Neural cell (in vitro differentiated cells): ENCODE data around the gene SIPA1.

Source experiments
- EP300 ChIP-seq: fragments of 450-650 bp; conservative IDR thresholded peaks from 2 replicates; pipeline ENCODE4 v1.6.1; 2014; ENCODE audit warnings: antibody characterized with exemption, mild to moderate bottlenecking, moderate library complexity; ENCODE audit not compliant: poor library complexity, severe bottlenecking
- EZH2 ChIP-seq: fragments of 200-600, 300-800 bp; shearing (Covaris generic), sonication (generic); IDR thresholded peaks from 2 replicates; pipeline ENCODE4 v1.6.1; 2014; ENCODE audit warnings: antibody characterized with exemption, low read length, borderline replicate concordance, mild to moderate bottlenecking; ENCODE audit not compliant: insufficient read depth, poor library complexity, severe bottlenecking
- MXI1 ChIP-seq: fragments of 450-650 bp; conservative IDR thresholded peaks from 2 replicates; pipeline ENCODE4 v1.6.1; 2014; ENCODE audit warnings: antibody characterized with exemption, mild to moderate bottlenecking; ENCODE audit not compliant: poor library complexity, severe bottlenecking
- POLR2AphosphoS5 ChIP-seq: IDR thresholded peaks from 2 replicates; pipeline ENCODE4 v1.6.1; 2012
- RAD21 ChIP-seq: fragments of 450-650 bp; conservative IDR thresholded peaks from 2 replicates; pipeline ENCODE4 v1.6.1; 2014; ENCODE audit warnings: antibody characterized with exemption, mild to moderate bottlenecking, moderate library complexity
- SMC3 ChIP-seq: fragments of 450-650 bp; conservative IDR thresholded peaks from 2 replicates; pipeline ENCODE4 v1.6.1; 2014; ENCODE audit warnings: antibody characterized with exemption, mild to moderate bottlenecking, moderate library complexity; ENCODE audit not compliant: poor library complexity
- TAF1 ChIP-seq: IDR thresholded peaks from 2 replicates; pipeline ENCODE4 v1.6.1; 2012; ENCODE audit warnings: low read depth
- TF ChIP-seq, protein P1 (sequence below): fragments of 450-650 bp; IDR thresholded peaks from 2 replicates; pipeline ENCODE4 v1.5.1; 2014; ENCODE audit warnings: antibody characterized with exemption, mild to moderate bottlenecking, moderate library complexity; ENCODE audit not compliant: poor library complexity, severe bottlenecking
- TF ChIP-seq, protein P2 (sequence below): IDR thresholded peaks from 2 replicates; pipeline ENCODE4 v1.6.1; 2012; ENCODE audit warnings: borderline replicate concordance

DNA sequence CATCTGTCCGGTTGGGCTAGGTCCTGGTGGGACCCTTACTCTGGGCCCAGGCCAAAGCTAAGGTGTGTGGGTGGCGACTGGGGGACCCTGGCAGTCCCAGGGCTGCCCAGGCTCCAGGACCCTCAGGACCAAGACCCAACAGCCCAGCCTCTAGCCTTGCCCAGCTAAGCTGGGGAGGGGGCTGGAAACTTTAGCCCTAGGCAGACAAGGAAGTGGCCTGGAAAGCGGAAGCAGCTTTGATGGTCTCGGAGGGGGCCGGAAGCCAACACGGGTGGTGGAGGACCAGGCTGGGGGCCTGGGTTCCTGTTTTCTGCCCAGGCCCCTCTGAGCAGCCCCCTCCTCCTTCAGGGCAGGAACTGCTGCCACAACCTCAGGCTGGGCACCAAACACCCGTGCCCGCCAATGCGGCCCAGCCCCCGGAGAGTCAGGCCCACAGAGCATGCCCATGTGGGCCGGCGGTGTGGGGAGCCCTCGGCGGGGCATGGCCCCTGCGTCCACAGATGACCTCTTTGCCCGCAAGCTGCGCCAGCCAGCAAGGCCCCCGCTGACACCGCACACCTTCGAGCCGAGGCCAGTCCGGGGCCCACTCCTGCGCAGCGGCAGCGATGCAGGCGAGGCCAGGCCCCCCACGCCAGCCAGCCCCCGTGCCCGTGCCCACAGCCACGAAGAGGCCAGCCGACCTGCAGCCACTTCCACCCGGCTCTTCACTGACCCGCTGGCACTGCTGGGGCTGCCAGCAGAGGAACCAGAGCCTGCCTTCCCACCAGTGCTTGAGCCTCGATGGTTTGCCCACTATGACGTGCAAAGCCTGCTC lies 2.8 kb downstream of the SIPA1 start:
- TF ChIP-seq MXI1 (no peak), EP300 (no peak), RAD21 (no peak), EZH2 (no peak), POLR2AphosphoS5 (no peak), TAF1 (no peak), SMC3 (no peak)
- TF ChIP-seq, protein P1, sequence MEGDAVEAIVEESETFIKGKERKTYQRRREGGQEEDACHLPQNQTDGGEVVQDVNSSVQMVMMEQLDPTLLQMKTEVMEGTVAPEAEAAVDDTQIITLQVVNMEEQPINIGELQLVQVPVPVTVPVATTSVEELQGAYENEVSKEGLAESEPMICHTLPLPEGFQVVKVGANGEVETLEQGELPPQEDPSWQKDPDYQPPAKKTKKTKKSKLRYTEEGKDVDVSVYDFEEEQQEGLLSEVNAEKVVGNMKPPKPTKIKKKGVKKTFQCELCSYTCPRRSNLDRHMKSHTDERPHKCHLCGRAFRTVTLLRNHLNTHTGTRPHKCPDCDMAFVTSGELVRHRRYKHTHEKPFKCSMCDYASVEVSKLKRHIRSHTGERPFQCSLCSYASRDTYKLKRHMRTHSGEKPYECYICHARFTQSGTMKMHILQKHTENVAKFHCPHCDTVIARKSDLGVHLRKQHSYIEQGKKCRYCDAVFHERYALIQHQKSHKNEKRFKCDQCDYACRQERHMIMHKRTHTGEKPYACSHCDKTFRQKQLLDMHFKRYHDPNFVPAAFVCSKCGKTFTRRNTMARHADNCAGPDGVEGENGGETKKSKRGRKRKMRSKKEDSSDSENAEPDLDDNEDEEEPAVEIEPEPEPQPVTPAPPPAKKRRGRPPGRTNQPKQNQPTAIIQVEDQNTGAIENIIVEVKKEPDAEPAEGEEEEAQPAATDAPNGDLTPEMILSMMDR: no peak
- TF ChIP-seq, protein P2, sequence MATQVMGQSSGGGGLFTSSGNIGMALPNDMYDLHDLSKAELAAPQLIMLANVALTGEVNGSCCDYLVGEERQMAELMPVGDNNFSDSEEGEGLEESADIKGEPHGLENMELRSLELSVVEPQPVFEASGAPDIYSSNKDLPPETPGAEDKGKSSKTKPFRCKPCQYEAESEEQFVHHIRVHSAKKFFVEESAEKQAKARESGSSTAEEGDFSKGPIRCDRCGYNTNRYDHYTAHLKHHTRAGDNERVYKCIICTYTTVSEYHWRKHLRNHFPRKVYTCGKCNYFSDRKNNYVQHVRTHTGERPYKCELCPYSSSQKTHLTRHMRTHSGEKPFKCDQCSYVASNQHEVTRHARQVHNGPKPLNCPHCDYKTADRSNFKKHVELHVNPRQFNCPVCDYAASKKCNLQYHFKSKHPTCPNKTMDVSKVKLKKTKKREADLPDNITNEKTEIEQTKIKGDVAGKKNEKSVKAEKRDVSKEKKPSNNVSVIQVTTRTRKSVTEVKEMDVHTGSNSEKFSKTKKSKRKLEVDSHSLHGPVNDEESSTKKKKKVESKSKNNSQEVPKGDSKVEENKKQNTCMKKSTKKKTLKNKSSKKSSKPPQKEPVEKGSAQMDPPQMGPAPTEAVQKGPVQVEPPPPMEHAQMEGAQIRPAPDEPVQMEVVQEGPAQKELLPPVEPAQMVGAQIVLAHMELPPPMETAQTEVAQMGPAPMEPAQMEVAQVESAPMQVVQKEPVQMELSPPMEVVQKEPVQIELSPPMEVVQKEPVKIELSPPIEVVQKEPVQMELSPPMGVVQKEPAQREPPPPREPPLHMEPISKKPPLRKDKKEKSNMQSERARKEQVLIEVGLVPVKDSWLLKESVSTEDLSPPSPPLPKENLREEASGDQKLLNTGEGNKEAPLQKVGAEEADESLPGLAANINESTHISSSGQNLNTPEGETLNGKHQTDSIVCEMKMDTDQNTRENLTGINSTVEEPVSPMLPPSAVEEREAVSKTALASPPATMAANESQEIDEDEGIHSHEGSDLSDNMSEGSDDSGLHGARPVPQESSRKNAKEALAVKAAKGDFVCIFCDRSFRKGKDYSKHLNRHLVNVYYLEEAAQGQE: no peak
